ENCODE results near the gene SMYD2.

The SMYD2 gene

DNA sequence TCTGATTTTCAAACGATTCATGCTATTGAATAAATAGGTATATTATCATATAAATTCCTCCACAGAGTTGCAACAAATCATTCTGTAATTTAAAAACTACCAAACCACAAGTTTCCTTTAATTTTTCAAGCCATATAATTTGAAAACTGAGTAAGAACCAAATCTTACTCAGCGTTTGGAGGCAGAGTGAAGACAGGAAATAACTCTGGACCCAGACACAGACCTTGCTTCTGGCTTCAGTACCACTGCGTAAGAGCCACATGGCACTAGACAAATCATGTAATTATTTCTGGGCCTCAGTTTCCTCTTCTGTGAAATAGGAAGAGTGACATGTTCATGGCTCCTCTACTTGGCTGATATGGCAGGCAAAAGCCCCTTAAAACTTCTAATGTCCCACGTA lies 82.4 kb downstream of the SMYD2 start:
- no peak for DNase-seq
- in situ Hi-C loops (cut with HindIII; ENCODE audit: low pct_ligation_motif_present, low sequenced_read_pairs), result loop anchor here (10.0 kb wide), 1 partner anchor 221 kb away; no protein-coding TSS in a partner anchor
- Histone ChIP-seq H3K27me3 (replicated peaks) (no peaks in the 10 kb centered on the region), H3K4me3 (ENCODE audit: low read depth, low read length) (no peak overlapping the region), H3K36me3 (replicated peaks) (peaks cover 46% of the 10 kb centered on the region), H3K27ac (no peak overlapping the region)
- TF ChIP-seq, protein P1, sequence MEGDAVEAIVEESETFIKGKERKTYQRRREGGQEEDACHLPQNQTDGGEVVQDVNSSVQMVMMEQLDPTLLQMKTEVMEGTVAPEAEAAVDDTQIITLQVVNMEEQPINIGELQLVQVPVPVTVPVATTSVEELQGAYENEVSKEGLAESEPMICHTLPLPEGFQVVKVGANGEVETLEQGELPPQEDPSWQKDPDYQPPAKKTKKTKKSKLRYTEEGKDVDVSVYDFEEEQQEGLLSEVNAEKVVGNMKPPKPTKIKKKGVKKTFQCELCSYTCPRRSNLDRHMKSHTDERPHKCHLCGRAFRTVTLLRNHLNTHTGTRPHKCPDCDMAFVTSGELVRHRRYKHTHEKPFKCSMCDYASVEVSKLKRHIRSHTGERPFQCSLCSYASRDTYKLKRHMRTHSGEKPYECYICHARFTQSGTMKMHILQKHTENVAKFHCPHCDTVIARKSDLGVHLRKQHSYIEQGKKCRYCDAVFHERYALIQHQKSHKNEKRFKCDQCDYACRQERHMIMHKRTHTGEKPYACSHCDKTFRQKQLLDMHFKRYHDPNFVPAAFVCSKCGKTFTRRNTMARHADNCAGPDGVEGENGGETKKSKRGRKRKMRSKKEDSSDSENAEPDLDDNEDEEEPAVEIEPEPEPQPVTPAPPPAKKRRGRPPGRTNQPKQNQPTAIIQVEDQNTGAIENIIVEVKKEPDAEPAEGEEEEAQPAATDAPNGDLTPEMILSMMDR (IDR thresholded peaks at IDR 0.05; ENCODE audit: low read depth, low read length, missing control alignments), result no peak

DNA sequence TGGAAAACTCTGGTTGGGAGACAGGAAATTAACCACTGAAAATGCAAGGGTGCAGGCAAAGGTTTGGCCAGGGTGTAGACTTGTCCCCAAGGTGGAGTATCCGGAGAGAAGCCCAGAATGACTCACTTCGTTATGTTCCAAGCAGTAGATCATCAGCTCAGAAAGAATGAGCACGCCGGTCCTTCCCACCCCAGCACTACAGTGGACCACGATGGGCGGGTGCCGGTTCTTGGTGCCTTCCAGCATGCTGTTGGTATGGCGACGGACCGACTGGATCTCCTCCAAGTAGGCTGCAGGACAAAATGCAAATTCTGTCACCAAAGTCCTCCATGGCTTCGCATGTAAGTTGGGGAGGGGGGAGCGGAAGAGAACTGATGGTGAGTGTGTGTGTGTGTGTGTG lies 83.4 kb downstream of the SMYD2 start:
- TF ChIP-seq, protein P1 (IDR thresholded peaks at IDR 0.05; ENCODE audit: low read depth, low read length, missing control alignments), result no peak
- Histone ChIP-seq H3K36me3 (replicated peaks) (peaks cover 53% of the 10 kb centered on the region), H3K4me3 (ENCODE audit: low read depth, low read length) (no peak overlapping the region), H3K27ac (no peak overlapping the region), H3K27me3 (replicated peaks) (no peaks in the 10 kb centered on the region)
- DNase-seq, result no peak
- in situ Hi-C loops (cut with HindIII; ENCODE audit: low pct_ligation_motif_present, low sequenced_read_pairs), result loop anchor here (10.0 kb wide), 1 partner anchor 220 kb away; no protein-coding TSS in a partner anchor

DNA sequence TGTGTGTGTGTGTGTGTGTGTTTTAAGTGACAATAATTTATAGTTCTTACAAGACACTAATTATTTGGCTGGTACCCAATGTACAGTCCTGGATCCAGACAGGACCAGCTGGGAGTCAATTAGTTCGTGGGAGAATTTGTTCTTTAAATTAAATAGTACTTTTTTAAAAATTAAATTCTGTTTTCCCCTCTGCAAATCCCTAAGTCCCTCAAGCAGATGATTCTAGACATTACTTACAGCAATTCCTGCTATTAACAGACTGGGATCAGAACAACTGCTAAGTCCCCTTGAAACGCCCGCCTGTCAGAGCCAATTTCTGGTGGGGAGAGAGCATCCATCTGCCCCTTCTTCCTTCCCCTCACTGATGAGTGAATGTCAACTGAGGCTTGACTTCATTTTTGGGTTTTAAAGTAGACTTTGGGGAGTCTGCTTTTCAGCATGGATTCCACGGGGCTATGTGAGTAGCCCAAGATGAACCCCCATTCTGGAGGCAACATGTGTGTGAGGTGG lies 83.9 kb downstream of the SMYD2 start:
- DNase-seq, result no peak
- H3K4me3 ChIP-seq (ENCODE audit: low read depth, low read length), result no peak overlapping the region
- in situ Hi-C loops (cut with HindIII; ENCODE audit: low pct_ligation_motif_present, low sequenced_read_pairs), result loop anchor here (10.0 kb wide), 1 partner anchor 220 kb away; no protein-coding TSS in a partner anchor
- TF ChIP-seq, protein P1 (IDR thresholded peaks at IDR 0.05; ENCODE audit: low read depth, low read length, missing control alignments), result no peak
- H3K36me3 ChIP-seq (replicated peaks), result peaks cover 53% of the 10 kb centered on the region
- no peak overlapping the region for H3K27ac ChIP-seq
- no peaks in the 10 kb centered on the region for H3K27me3 ChIP-seq (replicated peaks)

DNA sequence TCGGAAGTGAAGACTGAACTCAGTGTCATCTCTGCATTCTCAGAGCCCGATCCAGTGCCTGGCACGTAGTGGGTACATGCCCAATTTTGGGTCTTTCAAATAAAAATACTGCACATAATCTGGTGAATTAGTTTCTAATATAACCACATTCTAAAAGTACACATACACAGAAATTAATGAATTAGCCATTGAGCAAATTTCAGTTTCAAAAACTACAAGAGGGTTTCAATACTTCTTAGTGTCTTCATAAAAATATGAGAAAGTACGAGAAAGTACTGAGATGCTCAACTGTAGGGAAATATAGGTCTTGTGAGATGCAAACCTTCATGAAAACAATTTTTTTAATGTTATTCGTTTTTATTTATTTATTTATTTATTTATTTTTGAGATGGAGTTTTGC lies 86.9 kb downstream of the SMYD2 start:
- no peak for DNase-seq
- Histone ChIP-seq H3K27ac (no peak overlapping the region), H3K36me3 (replicated peaks) (peaks cover 52% of the 10 kb centered on the region), H3K4me3 (ENCODE audit: low read depth, low read length) (no peak overlapping the region), H3K27me3 (replicated peaks) (no peaks in the 10 kb centered on the region)
- in situ Hi-C loops (cut with HindIII; ENCODE audit: low pct_ligation_motif_present, low sequenced_read_pairs), result loop anchor here (10.0 kb wide), 1 partner anchor 217 kb away; no protein-coding TSS in a partner anchor
- TF ChIP-seq, protein P1 (IDR thresholded peaks at IDR 0.05; ENCODE audit: low read depth, low read length, missing control alignments), result no peak

DNA sequence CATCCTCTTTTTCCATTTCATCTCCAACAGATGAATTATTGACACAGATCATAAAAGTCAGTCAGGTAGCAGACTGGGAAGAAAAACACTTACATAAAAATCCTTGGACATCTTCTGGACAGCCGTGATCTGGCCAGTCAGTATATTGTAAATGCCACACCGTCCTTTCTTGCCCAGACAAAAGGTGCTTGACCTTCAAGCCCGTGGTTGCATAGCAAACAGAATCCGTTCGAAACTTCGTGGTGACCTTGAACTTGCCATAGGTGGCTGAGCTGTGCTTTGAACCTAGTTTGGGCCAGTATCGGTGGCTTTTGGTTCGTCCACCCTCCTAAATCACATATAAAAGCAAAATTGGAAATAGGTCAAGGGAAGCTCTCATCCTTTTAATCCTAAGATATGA lies 88.4 kb downstream of the SMYD2 start:
- in situ Hi-C loops (cut with HindIII; ENCODE audit: low pct_ligation_motif_present, low sequenced_read_pairs), result loop anchor here (10.0 kb wide), 1 partner anchor 215 kb away; no protein-coding TSS in a partner anchor

More for the DNA sequence above, 88.4 kb downstream of the SMYD2 start:
- Histone ChIP-seq H3K4me3 (ENCODE audit: low read depth, low read length) (no peak overlapping the region), H3K27me3 (replicated peaks) (no peaks in the 10 kb centered on the region), H3K36me3 (replicated peaks) (peaks cover 48% of the 10 kb centered on the region), H3K27ac (no peak overlapping the region)
- DNase-seq, result no peak
- TF ChIP-seq, protein P1 (IDR thresholded peaks at IDR 0.05; ENCODE audit: low read depth, low read length, missing control alignments), result no peak
